ENCODE measurements around the gene RAB28. TPM values are rescaled to one million over a fixed set of nuclear protein-coding genes. Genes with fewer than 3 reads are reported as not detected.

Gene RAB28
- total RNA-seq, 1 donor from 2014 or later, result 67.3 TPM

DNA sequence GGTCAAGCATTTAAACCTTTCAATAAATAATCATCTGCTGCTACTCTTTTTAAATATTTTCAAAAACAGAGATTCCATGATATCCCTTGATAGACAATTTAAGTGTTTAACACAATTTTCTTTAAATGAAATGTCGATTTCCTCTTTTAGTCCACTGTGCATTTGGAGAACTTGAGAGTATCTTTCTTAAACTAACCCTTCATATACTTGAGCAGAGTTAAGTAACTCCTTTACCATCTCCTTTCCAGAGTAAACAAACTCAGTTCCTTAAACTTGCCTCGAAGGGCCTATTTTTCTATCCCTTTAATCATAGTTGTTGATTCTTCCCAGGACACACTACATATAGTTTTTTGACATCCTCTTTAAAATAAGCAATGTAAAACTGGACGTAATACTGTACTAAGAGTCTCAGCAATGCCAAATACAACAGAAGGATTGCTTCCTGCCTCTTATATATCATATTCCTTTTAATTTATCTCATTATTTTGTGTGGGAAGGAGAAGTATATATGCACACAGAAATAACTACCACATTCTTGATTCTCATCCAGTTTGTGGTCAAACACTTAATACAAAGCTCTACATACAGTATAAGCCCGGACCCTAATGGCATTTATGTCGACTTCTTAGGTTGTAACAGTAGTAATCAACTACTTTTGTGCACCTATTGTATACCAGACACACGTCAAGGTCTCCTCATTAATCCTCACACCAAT, 22.8 kb downstream of the RAB28 start:
- H3F3A ChIP-seq (ENCODE audit: low read depth), result no peaks in the 10 kb centered on the region
- H3K79me2 ChIP-seq (ENCODE audit: low read depth), result peaks cover 46% of the 10 kb centered on the region
- no peak overlapping the region for H2AFZ ChIP-seq (replicated peaks)
- Mint-ChIP-seq H3K4me3 (no peak overlapping the region), H3K9me3 (peaks cover 21% of the 10 kb centered on the region), H3K27me3 (ENCODE audit: insufficient read depth, low read depth) (no peaks in the 10 kb centered on the region), H3K4me1 (no peaks in the 10 kb centered on the region), H3K36me3 (peaks cover 52% of the 10 kb centered on the region), H3K27ac (no peak overlapping the region)
- no peak overlapping the region for H3K9ac ChIP-seq
- H3K4me2 ChIP-seq, result no peak overlapping the region
- no peak overlapping the region for H3K4me3 ChIP-seq
- no peaks in the 10 kb centered on the region for H3K4me1 ChIP-seq
- H3K9me3 ChIP-seq (ENCODE audit: low read depth), result no peaks in the 10 kb centered on the region
- no peak for DNase-seq (ENCODE audit: low spot score)
- no peak overlapping the region for H3K27ac ChIP-seq
- peaks cover 6% of the 10 kb centered on the region for H3K36me3 ChIP-seq
- H4K20me1 ChIP-seq (ENCODE audit: low read depth), result peaks cover 7% of the 10 kb centered on the region
- TF ChIP-seq EZH2 (IDR thresholded peaks at IDR 0.05), result no peak
- TF ChIP-seq EZH2phosphoT487 (IDR thresholded peaks at IDR 0.05), result no peak
- TF ChIP-seq, protein P1, sequence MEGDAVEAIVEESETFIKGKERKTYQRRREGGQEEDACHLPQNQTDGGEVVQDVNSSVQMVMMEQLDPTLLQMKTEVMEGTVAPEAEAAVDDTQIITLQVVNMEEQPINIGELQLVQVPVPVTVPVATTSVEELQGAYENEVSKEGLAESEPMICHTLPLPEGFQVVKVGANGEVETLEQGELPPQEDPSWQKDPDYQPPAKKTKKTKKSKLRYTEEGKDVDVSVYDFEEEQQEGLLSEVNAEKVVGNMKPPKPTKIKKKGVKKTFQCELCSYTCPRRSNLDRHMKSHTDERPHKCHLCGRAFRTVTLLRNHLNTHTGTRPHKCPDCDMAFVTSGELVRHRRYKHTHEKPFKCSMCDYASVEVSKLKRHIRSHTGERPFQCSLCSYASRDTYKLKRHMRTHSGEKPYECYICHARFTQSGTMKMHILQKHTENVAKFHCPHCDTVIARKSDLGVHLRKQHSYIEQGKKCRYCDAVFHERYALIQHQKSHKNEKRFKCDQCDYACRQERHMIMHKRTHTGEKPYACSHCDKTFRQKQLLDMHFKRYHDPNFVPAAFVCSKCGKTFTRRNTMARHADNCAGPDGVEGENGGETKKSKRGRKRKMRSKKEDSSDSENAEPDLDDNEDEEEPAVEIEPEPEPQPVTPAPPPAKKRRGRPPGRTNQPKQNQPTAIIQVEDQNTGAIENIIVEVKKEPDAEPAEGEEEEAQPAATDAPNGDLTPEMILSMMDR (IDR thresholded peaks at IDR 0.05), result no peak
- no peaks in the 10 kb centered on the region for H3K27me3 ChIP-seq

DNA sequence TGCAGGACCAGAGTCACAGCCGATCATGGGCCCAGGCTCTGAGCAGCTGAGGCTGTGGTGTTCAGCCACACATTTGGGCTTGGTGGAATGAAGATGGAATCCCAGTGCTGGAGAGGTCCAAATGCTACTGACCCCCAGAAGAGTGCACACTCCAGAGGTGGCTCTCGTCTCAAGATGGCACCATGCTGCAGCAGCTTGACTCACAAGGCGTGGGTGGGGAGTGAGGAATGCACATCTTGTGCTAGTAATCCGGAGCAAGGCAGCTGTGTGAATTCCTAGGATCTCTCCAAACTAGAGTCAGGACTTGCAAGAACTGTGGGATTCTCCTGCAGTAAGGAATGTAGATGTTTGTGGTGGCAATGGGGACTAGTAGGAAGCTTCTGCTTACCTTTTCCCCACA, 28.7 kb downstream of the RAB28 start:
- no peak overlapping the region for H3K27ac Mint-ChIP-seq
- H3K27ac ChIP-seq, result no peak overlapping the region
- H3K9me3 Mint-ChIP-seq, result peaks cover 13% of the 10 kb centered on the region
- H3K9me3 ChIP-seq (ENCODE audit: low read depth), result no peaks in the 10 kb centered on the region
- no peak overlapping the region for H3K4me3 ChIP-seq
- H3K4me1 Mint-ChIP-seq, result no peaks in the 10 kb centered on the region
- H3K9ac ChIP-seq, result no peak overlapping the region
- H4K20me1 ChIP-seq (ENCODE audit: low read depth), result peaks cover 4% of the 10 kb centered on the region
- DNase-seq (ENCODE audit: low spot score), result no peak
- no peaks in the 10 kb centered on the region for H3K27me3 Mint-ChIP-seq (ENCODE audit: insufficient read depth, low read depth)
- no peaks in the 10 kb centered on the region for H3K27me3 ChIP-seq
- H3K4me1 ChIP-seq, result no peaks in the 10 kb centered on the region
- TF ChIP-seq EZH2phosphoT487 (IDR thresholded peaks at IDR 0.05), result no peak
- H3K36me3 Mint-ChIP-seq, result peaks cover 39% of the 10 kb centered on the region
- H3K79me2 ChIP-seq (ENCODE audit: low read depth), result no peaks in the 10 kb centered on the region
- no peak overlapping the region for H3K4me2 ChIP-seq
- no peak overlapping the region for H3K4me3 Mint-ChIP-seq
- H3F3A ChIP-seq (ENCODE audit: low read depth), result no peaks in the 10 kb centered on the region
- no peak overlapping the region for H2AFZ ChIP-seq (replicated peaks)
- no peaks in the 10 kb centered on the region for H3K36me3 ChIP-seq

DNA sequence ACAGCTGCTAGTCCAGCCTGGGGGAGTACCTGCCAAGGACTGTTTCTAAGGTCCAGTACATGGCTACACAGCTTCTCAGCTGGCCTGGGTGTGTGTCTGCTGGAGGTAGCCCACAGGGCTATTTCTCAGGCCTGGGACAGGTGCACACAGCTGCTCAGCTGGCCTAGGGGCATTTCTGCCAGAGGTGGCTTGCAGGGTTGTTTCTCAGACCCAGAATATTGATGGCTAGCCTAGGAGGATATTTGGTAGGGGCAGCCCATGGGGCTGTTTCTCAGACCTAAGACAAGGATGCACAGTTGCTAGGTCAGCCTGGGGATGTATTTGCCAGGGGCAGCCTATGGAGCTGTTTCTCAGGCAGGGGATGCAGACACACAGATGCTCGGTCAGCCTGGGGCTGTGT, 29.4 kb downstream of the RAB28 start:
- Mint-ChIP-seq H3K27me3 (ENCODE audit: insufficient read depth, low read depth) (no peaks in the 10 kb centered on the region), H3K9me3 (peaks cover 13% of the 10 kb centered on the region), H3K27ac (no peak overlapping the region), H3K4me1 (no peaks in the 10 kb centered on the region), H3K4me3 (no peak overlapping the region), H3K36me3 (peaks cover 39% of the 10 kb centered on the region)
- Histone ChIP-seq H3K9me3 (ENCODE audit: low read depth) (no peaks in the 10 kb centered on the region), H3K79me2 (ENCODE audit: low read depth) (no peaks in the 10 kb centered on the region), H3K27me3 (no peaks in the 10 kb centered on the region), H3K4me2 (no peak overlapping the region), H3K27ac (no peak overlapping the region), H3F3A (ENCODE audit: low read depth) (no peaks in the 10 kb centered on the region), H3K4me3 (no peak overlapping the region), H2AFZ (replicated peaks) (no peak overlapping the region), H3K4me1 (no peaks in the 10 kb centered on the region), H4K20me1 (ENCODE audit: low read depth) (peaks cover 4% of the 10 kb centered on the region), H3K36me3 (no peaks in the 10 kb centered on the region), H3K9ac (no peak overlapping the region)
- no peak for DNase-seq (ENCODE audit: low spot score)
- TF ChIP-seq EZH2 (IDR thresholded peaks at IDR 0.05) (no peak), EZH2phosphoT487 (IDR thresholded peaks at IDR 0.05) (no peak)
- TF ChIP-seq, protein P1 (IDR thresholded peaks at IDR 0.05), result no peak

DNA sequence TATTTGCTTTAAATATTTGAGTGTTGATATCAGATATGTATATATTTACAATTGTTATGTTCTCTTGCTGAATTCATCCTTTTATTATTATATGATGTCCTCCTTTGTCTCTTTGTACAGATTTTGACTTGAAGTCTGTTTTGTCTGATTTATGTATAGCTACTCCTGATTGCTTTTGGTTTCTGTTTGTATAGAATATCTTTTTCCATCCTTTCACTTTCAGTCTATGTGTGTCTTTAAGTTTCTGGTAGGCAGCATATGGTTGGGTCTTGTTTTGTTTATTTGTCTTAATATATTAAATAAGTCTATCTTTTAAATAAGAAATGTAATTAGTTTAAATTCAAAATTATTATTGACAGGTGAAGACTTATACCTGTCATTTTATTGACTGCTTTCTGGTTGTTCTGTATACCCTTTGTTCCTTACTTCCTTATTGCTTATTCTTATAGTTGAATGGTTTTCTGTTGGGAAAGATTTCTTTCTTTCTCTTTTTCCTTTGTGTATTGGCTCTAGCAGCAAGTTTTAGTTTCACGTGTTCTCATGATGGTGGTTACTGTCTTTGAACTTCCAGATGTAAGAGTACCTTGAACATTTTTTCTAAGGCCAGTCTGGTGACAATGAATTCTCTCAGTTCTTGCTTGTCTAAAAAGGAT, 31.1 kb downstream of the RAB28 start:
- no peak overlapping the region for H3K27ac Mint-ChIP-seq
- H3K27ac ChIP-seq, result no peak overlapping the region
- no peaks in the 10 kb centered on the region for H3K4me1 ChIP-seq

More for the DNA sequence above, 31.1 kb downstream of the RAB28 start:
- H3K36me3 ChIP-seq, result no peaks in the 10 kb centered on the region
- no peak overlapping the region for H3K9ac ChIP-seq
- no peaks in the 10 kb centered on the region for H3F3A ChIP-seq (ENCODE audit: low read depth)
- no peaks in the 10 kb centered on the region for H3K9me3 ChIP-seq (ENCODE audit: low read depth)
- H3K4me3 ChIP-seq, result no peak overlapping the region
- no peak for DNase-seq (ENCODE audit: low spot score)
- H3K4me2 ChIP-seq, result no peak overlapping the region
- H3K4me1 Mint-ChIP-seq, result no peaks in the 10 kb centered on the region
- no peak overlapping the region for H3K4me3 Mint-ChIP-seq
- TF ChIP-seq EZH2 (IDR thresholded peaks at IDR 0.05) (no peak), EZH2phosphoT487 (IDR thresholded peaks at IDR 0.05) (no peak)
- TF ChIP-seq, protein P1 (IDR thresholded peaks at IDR 0.05), result no peak
- peaks cover 7% of the 10 kb centered on the region for H4K20me1 ChIP-seq (ENCODE audit: low read depth)
- H3K9me3 Mint-ChIP-seq, result peaks cover 13% of the 10 kb centered on the region
- no peak overlapping the region for H2AFZ ChIP-seq (replicated peaks)
- H3K79me2 ChIP-seq (ENCODE audit: low read depth), result no peaks in the 10 kb centered on the region
- peaks cover 25% of the 10 kb centered on the region for H3K36me3 Mint-ChIP-seq
- no peaks in the 10 kb centered on the region for H3K27me3 Mint-ChIP-seq (ENCODE audit: insufficient read depth, low read depth)
- no peaks in the 10 kb centered on the region for H3K27me3 ChIP-seq
